Neural cell (in vitro differentiated cells): ENCODE data around the gene MRPL22. TPM values are rescaled to one million over a fixed set of nuclear protein-coding genes. Genes with fewer than 3 reads are reported as not detected.

Experiments used
- H2AFZ ChIP-seq: fragments of 200-600, 300-800 bp; sonication (generic), shearing (Covaris generic); 2 replicates; pipeline ENCODE4 v1.6.0; 2014; ENCODE audit warnings: low read depth, mild to moderate bottlenecking, antibody characterized with exemption, low read length, moderate library complexity
- H3F3A ChIP-seq: fragments of 200-600 bp; shearing (Covaris generic); 2 replicates; pipeline ENCODE4 v1.6.1; 2016; ENCODE audit warnings: mild to moderate bottlenecking, moderate library complexity, mixed read lengths, antibody characterized with exemption, low read length; ENCODE audit not compliant: insufficient read depth, poor library complexity, severe bottlenecking
- H3K27ac ChIP-seq: fragments of 200-600, 300-800 bp; sonication (generic), shearing (Covaris generic); 2 replicates; pipeline ENCODE4 v1.5.1; 2014; ENCODE audit warnings: mild to moderate bottlenecking, low read length, moderate library complexity
- H3K27me3 ChIP-seq: fragments of 300-800, 200-600 bp; sonication (generic), shearing (Covaris generic); 2 replicates; pipeline ENCODE4 v1.6.0; 2014; ENCODE audit warnings: mild to moderate bottlenecking, low read depth, low read length, moderate library complexity; ENCODE audit not compliant: insufficient read depth
- H3K36me3 ChIP-seq: fragments of 300-800, 200-600 bp; sonication (generic), shearing (Covaris generic); 2 replicates; pipeline ENCODE4 v1.5.1; 2014; ENCODE audit warnings: mild to moderate bottlenecking, antibody characterized with exemption, low read length, moderate library complexity; ENCODE audit not compliant: insufficient read depth
- H3K4me2 ChIP-seq: fragments of 300-800, 200-600 bp; sonication (generic), shearing (Covaris generic); 2 replicates; pipeline ENCODE4 v1.6.0; 2014; ENCODE audit warnings: mild to moderate bottlenecking, low read length
- H3K4me3 ChIP-seq: fragments of 300-800, 200-600 bp; sonication (generic), shearing (Covaris generic); 2 replicates; pipeline ENCODE4 v1.5.1; 2014; ENCODE audit warnings: mild to moderate bottlenecking, low read length, moderate library complexity
- H3K79me2 ChIP-seq: fragments of 200-600 bp; shearing (Covaris generic); replicated peaks from 2 replicates; pipeline ENCODE4 v1.6.0; 2014; ENCODE audit warnings: mild to moderate bottlenecking, low read length, moderate library complexity; ENCODE audit not compliant: insufficient read depth
- H3K9ac ChIP-seq: fragments of 300-800, 200-600 bp; sonication (generic), shearing (Covaris generic); 2 replicates; pipeline ENCODE4 v1.6.1; 2016; ENCODE audit warnings: mild to moderate bottlenecking, low read length, mixed read lengths
- H3K9me2 ChIP-seq: fragments of 200-600 bp; shearing (Covaris generic); 2 replicates; pipeline ENCODE4 v1.6.1; 2016; ENCODE audit warnings: mild to moderate bottlenecking, low read length, mixed read lengths; ENCODE audit not compliant: insufficient read depth
- H3K9me3 ChIP-seq: fragments of 200-600, 300-800 bp; sonication (generic), shearing (Covaris generic); 2 replicates; pipeline ENCODE4 v1.6.1; 2016; ENCODE audit warnings: mild to moderate bottlenecking, mixed run types, low read length, moderate library complexity, mixed read lengths
- H4K20me1 ChIP-seq: fragments of 200-600 bp; shearing (Covaris generic); 2 replicates; pipeline ENCODE4 v1.6.1; 2016; ENCODE audit warnings: mild to moderate bottlenecking, mixed run types; ENCODE audit not compliant: insufficient read depth
- CTCF ChIP-seq: fragments of 450-650 bp; IDR thresholded peaks from 2 replicates; pipeline ENCODE4 v1.5.1; 2014; ENCODE audit warnings: antibody characterized with exemption, mild to moderate bottlenecking, moderate library complexity; ENCODE audit not compliant: poor library complexity, severe bottlenecking
- EP300 ChIP-seq: fragments of 450-650 bp; conservative IDR thresholded peaks from 2 replicates; pipeline ENCODE4 v1.6.1; 2014; ENCODE audit warnings: antibody characterized with exemption, mild to moderate bottlenecking, moderate library complexity; ENCODE audit not compliant: poor library complexity, severe bottlenecking
- EZH2 ChIP-seq: fragments of 200-600, 300-800 bp; shearing (Covaris generic), sonication (generic); IDR thresholded peaks from 2 replicates; pipeline ENCODE4 v1.6.1; 2014; ENCODE audit warnings: antibody characterized with exemption, low read length, borderline replicate concordance, mild to moderate bottlenecking; ENCODE audit not compliant: insufficient read depth, poor library complexity, severe bottlenecking
- MXI1 ChIP-seq: fragments of 450-650 bp; conservative IDR thresholded peaks from 2 replicates; pipeline ENCODE4 v1.6.1; 2014; ENCODE audit warnings: antibody characterized with exemption, mild to moderate bottlenecking; ENCODE audit not compliant: poor library complexity, severe bottlenecking
- POLR2AphosphoS5 ChIP-seq: IDR thresholded peaks from 2 replicates; pipeline ENCODE4 v1.6.1; 2012
- RAD21 ChIP-seq: fragments of 450-650 bp; conservative IDR thresholded peaks from 2 replicates; pipeline ENCODE4 v1.6.1; 2014; ENCODE audit warnings: antibody characterized with exemption, mild to moderate bottlenecking, moderate library complexity
- SMC3 ChIP-seq: fragments of 450-650 bp; conservative IDR thresholded peaks from 2 replicates; pipeline ENCODE4 v1.6.1; 2014; ENCODE audit warnings: antibody characterized with exemption, mild to moderate bottlenecking, moderate library complexity; ENCODE audit not compliant: poor library complexity
- TAF1 ChIP-seq: IDR thresholded peaks from 2 replicates; pipeline ENCODE4 v1.6.1; 2012; ENCODE audit warnings: low read depth
- polyA plus RNA-seq: library from polyadenylated mRNA; depleted of rRNA; stranded (reverse); fragments of >200 nt; gene quantifications from 2 replicates; pipeline ENCODE4 v1.2.3, GENCODE V29; 2014
- TF ChIP-seq, protein P1 (sequence below): IDR thresholded peaks from 2 replicates; pipeline ENCODE4 v1.6.1; 2012; ENCODE audit warnings: borderline replicate concordance

MRPL22 gene
- polyA plus RNA-seq, 1 donor from 2014 or later, result 28.0 TPM

GRCh38 chr5:154896562-154897165 is 44.2 kb upstream of the MRPL22 start:
- no peak overlapping the region for H3K27ac ChIP-seq
- no peaks in the 10 kb centered on the region for H3K79me2 ChIP-seq
- TF ChIP-seq CTCF, result no peak
- TF ChIP-seq SMC3, result no peak
- TF ChIP-seq EZH2, result no peak
- no peak for TF ChIP-seq POLR2AphosphoS5
- TF ChIP-seq EP300, result no peak
- no peak for TF ChIP-seq RAD21
- TF ChIP-seq TAF1, result no peak
- TF ChIP-seq, protein P1, sequence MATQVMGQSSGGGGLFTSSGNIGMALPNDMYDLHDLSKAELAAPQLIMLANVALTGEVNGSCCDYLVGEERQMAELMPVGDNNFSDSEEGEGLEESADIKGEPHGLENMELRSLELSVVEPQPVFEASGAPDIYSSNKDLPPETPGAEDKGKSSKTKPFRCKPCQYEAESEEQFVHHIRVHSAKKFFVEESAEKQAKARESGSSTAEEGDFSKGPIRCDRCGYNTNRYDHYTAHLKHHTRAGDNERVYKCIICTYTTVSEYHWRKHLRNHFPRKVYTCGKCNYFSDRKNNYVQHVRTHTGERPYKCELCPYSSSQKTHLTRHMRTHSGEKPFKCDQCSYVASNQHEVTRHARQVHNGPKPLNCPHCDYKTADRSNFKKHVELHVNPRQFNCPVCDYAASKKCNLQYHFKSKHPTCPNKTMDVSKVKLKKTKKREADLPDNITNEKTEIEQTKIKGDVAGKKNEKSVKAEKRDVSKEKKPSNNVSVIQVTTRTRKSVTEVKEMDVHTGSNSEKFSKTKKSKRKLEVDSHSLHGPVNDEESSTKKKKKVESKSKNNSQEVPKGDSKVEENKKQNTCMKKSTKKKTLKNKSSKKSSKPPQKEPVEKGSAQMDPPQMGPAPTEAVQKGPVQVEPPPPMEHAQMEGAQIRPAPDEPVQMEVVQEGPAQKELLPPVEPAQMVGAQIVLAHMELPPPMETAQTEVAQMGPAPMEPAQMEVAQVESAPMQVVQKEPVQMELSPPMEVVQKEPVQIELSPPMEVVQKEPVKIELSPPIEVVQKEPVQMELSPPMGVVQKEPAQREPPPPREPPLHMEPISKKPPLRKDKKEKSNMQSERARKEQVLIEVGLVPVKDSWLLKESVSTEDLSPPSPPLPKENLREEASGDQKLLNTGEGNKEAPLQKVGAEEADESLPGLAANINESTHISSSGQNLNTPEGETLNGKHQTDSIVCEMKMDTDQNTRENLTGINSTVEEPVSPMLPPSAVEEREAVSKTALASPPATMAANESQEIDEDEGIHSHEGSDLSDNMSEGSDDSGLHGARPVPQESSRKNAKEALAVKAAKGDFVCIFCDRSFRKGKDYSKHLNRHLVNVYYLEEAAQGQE, result no peak

GRCh38 chr5:154898210-154898609 is 42.7 kb upstream of the MRPL22 start:
- H3K79me2 ChIP-seq, result no peaks in the 10 kb centered on the region
- H3K9ac ChIP-seq, result no peak overlapping the region
- no peaks in the 10 kb centered on the region for H4K20me1 ChIP-seq
- H3K4me3 ChIP-seq, result no peak overlapping the region
- no peak overlapping the region for H3K27ac ChIP-seq
- no peak overlapping the region for H3K4me2 ChIP-seq
- peaks cover 5% of the 10 kb centered on the region for H3K36me3 ChIP-seq
- H2AFZ ChIP-seq, result no peak overlapping the region
- no peaks in the 10 kb centered on the region for H3K27me3 ChIP-seq
- TF ChIP-seq RAD21 (no peak), POLR2AphosphoS5 (no peak), EZH2 (no peak), EP300 (no peak), SMC3 (no peak), TAF1 (no peak), CTCF (no peak), MXI1 (no peak)
- TF ChIP-seq, protein P1, result no peak
- H3F3A ChIP-seq, result no peaks in the 10 kb centered on the region
- no peaks in the 10 kb centered on the region for H3K9me2 ChIP-seq
- no peaks in the 10 kb centered on the region for H3K9me3 ChIP-seq

More at GRCh38 chr5:154896562-154897165, 44.2 kb upstream of the MRPL22 start:
- no peaks in the 10 kb centered on the region for H4K20me1 ChIP-seq
- no peak overlapping the region for H3K9ac ChIP-seq
- no peaks in the 10 kb centered on the region for H3K27me3 ChIP-seq
- H3K9me2 ChIP-seq, result no peaks in the 10 kb centered on the region
- H2AFZ ChIP-seq, result no peak overlapping the region
- H3K9me3 ChIP-seq, result no peaks in the 10 kb centered on the region
- H3F3A ChIP-seq, result no peaks in the 10 kb centered on the region
- no peak overlapping the region for H3K4me2 ChIP-seq
- H3K4me3 ChIP-seq, result no peak overlapping the region
- H3K36me3 ChIP-seq, result no peaks in the 10 kb centered on the region
